ENCODE results near the gene PLEKHH2. TPM values are rescaled to one million over a fixed set of nuclear protein-coding genes. Genes with fewer than 3 reads are reported as not detected.

PLEKHH2 gene
- polyA plus RNA-seq, 3 donors, result not detected

GRCh38 chr2:43643680-43644079 lies 6.6 kb downstream of the PLEKHH2 start:
- intact Hi-C loops (cut with micrococcal nuclease), result no loop called here
- peaks cover 4% of the 10 kb centered on the region in 2 donors for H3K9me3 ChIP-seq (replicated peaks in 1 of 2; ENCODE audit: control insufficient read depth in 1 of 2, insufficient read depth in 1 of 2, low read length in 2 of 2)
- no peaks in the 10 kb centered on the region for H3K79me2 ChIP-seq (ENCODE audit: insufficient read depth, low read length)
- no peaks in the 10 kb centered on the region for H3K4me1 ChIP-seq (ENCODE audit: control insufficient read depth in 1 of 2, insufficient read depth in 2 of 2, low read length in 2 of 2)
- no peak overlapping the region for H2AFZ ChIP-seq (ENCODE audit: insufficient read depth, low read depth, low read length, poor library complexity, severe bottlenecking)
- no peaks in the 10 kb centered on the region for H4K20me1 ChIP-seq (ENCODE audit: insufficient read depth, low read length)
- Mint-ChIP-seq H3K4me1 (no peaks in the 10 kb centered on the region), H3K27ac (no peak overlapping the region), H3K36me3 (peaks cover 0 to 3% of the 10 kb centered on the region in 2 donors), H3K27me3 (ENCODE audit: low read depth in 3 of 3) (peaks cover 5 to 12% (median 9%) of the 10 kb centered on the region in 3 donors), H3K9me3 (peaks cover 2 to 10% (median 8%) of the 10 kb centered on the region in 7 donors), H3K4me3 (no peak overlapping the region)
- H3K27ac ChIP-seq (ENCODE audit: low read depth in 1 of 2, low read length in 2 of 2), result no peak overlapping the region
- no peaks in the 10 kb centered on the region for H3K36me3 ChIP-seq (replicated peaks in 1 of 2; ENCODE audit: control insufficient read depth in 1 of 2, insufficient read depth in 2 of 2, low read length in 2 of 2)
- no peak for DNase-seq
- no peak for TF ChIP-seq CTCF (IDR thresholded peaks at IDR 0.05)
- WGBS (ENCODE audit: insufficient coverage), result no CpG with 5 or more reads among the region's 1 CpG
- H3K4me3 ChIP-seq (replicated peaks in 1 of 3; ENCODE audit: low read depth in 2 of 3, low read length in 3 of 3), result no peak overlapping the region
- peaks cover under 1 to 13% of the 10 kb centered on the region in 2 donors for H3K27me3 ChIP-seq (ENCODE audit: control insufficient read depth in 2 of 2, insufficient read depth in 2 of 2, low read length in 2 of 2)
- no peak overlapping the region for H3K4me2 ChIP-seq (replicated peaks; ENCODE audit: extremely low read depth, low read length, poor library complexity, severe bottlenecking)
- H3K9ac ChIP-seq (ENCODE audit: insufficient read depth, low read length, poor library complexity, severe bottlenecking), result no peak overlapping the region

- DNase-seq, result no peak
- H3K4me3 Mint-ChIP-seq, result no peak overlapping the region
- Histone ChIP-seq H2AFZ (ENCODE audit: insufficient read depth, low read depth, low read length, poor library complexity, severe bottlenecking) (no peak overlapping the region), H3K36me3 (replicated peaks in 1 of 2; ENCODE audit: control insufficient read depth in 1 of 2, insufficient read depth in 2 of 2, low read length in 2 of 2) (no peaks in the 10 kb centered on the region), H3K9me3 (replicated peaks in 1 of 2; ENCODE audit: control insufficient read depth in 1 of 2, insufficient read depth in 1 of 2, low read length in 2 of 2) (no peaks in the 10 kb centered on the region), H3K79me2 (ENCODE audit: insufficient read depth, low read length) (no peaks in the 10 kb centered on the region), H3K27me3 (ENCODE audit: control insufficient read depth in 2 of 2, insufficient read depth in 2 of 2, low read length in 2 of 2) (peaks cover 0 to 6% of the 10 kb centered on the region in 2 donors), H3K4me3 (replicated peaks in 1 of 3; ENCODE audit: low read depth in 2 of 3, low read length in 3 of 3) (no peak overlapping the region), H3K4me1 (ENCODE audit: control insufficient read depth in 1 of 2, insufficient read depth in 2 of 2, low read length in 2 of 2) (no peaks in the 10 kb centered on the region), H4K20me1 (ENCODE audit: insufficient read depth, low read length) (no peaks in the 10 kb centered on the region), H3K9ac (ENCODE audit: insufficient read depth, low read length, poor library complexity, severe bottlenecking) (no peak overlapping the region), H3K27ac (ENCODE audit: low read depth in 1 of 2, low read length in 2 of 2) (no peak overlapping the region), H3K4me2 (replicated peaks; ENCODE audit: extremely low read depth, low read length, poor library complexity, severe bottlenecking) (no peak overlapping the region)
- peaks cover 0 to 2% (median 0%) of the 10 kb centered on the region in 7 donors for H3K9me3 Mint-ChIP-seq
- no peaks in the 10 kb centered on the region for H3K4me1 Mint-ChIP-seq
- H3K27me3 Mint-ChIP-seq (ENCODE audit: low read depth in 3 of 3), result peaks cover 4 to 6% (median 6%) of the 10 kb centered on the region in 3 donors
- no peak for TF ChIP-seq CTCF (IDR thresholded peaks at IDR 0.05)
- H3K36me3 Mint-ChIP-seq, result no peaks in the 10 kb centered on the region
- intact Hi-C loops (cut with micrococcal nuclease), result no loop called here
- no CpG with 5 or more reads among the region's 3 CpGs for WGBS (ENCODE audit: insufficient coverage)
- no peak overlapping the region for H3K27ac Mint-ChIP-seq
Observed at GRCh38 chr2:43648994-43649701, 12.1 kb downstream of the PLEKHH2 start.

Data from CD14-positive monocyte (primary cell).